Measurements from ENCODE around the gene NGEF.

- TF ChIP-seq CTCF (IDR thresholded peaks at IDR 0.05) (no peak), POLR2A (IDR thresholded peaks at IDR 0.05) (no peak)
Observed at GRCh38 chr2:232873292-232873908, 139.7 kb downstream of the NGEF start.

Data from uterus (tissue), 2 donors.